AML-193 (cell line): Measurements from ENCODE around the gene MRPL9.
"Not testable (repeated sequence)": the region's sequence is repeated elsewhere in the genome, so short reads cannot be mapped to it uniquely, and the experiment has no call there.

Experiments
- DNase-seq, 2 experiments: peaks; one replicate each; lab custom pipeline; 2025; lab: John Stamatoyannopoulos, UW

Gene MRPL9

GRCh38 chr1:151783796-151784195, 20.5 kb upstream of the MRPL9 start:
- DNase-seq: no peak

- no peak for DNase-seq
Measured at GRCh38 chr1:151782741-151783140, 19.4 kb upstream of the MRPL9 start.

- not testable (repeated sequence) for DNase-seq
Measured at GRCh38 chr1:151782026-151782425, 18.7 kb upstream of the MRPL9 start.

GRCh38 chr1:151780736-151781135, 17.4 kb upstream of the MRPL9 start:
- DNase-seq: not testable (repeated sequence)

- DNase-seq: no peak
Measured at GRCh38 chr1:151779852-151780251, 16.6 kb upstream of the MRPL9 start.

GRCh38 chr1:151777317-151777716, 14.0 kb upstream of the MRPL9 start:
- no peak for DNase-seq

GRCh38 chr1:151776665-151777062, 13.4 kb upstream of the MRPL9 start:
- DNase-seq: no peak

GRCh38 chr1:151775894-151776664, 12.8 kb upstream of the MRPL9 start:
- no peak for DNase-seq

- DNase-seq: no peak
Measured at GRCh38 chr1:151774256-151774922, 11.1 kb upstream of the MRPL9 start.

GRCh38 chr1:151773702-151774101, 10.4 kb upstream of the MRPL9 start:
- no peak for DNase-seq

- not testable (repeated sequence) for DNase-seq
Measured at GRCh38 chr1:151769270-151769669, 6.0 kb upstream of the MRPL9 start.

- peak; percentile 30 to 48 for DNase-seq
Measured at GRCh38 chr1:151768351-151769066, 5.2 kb upstream of the MRPL9 start.

- DNase-seq: no peak
Measured at GRCh38 chr1:151763990-151764389, 694 bp upstream of the MRPL9 start.

- DNase-seq: no peak
Measured at GRCh38 chr1:151760597-151761385, 2.5 kb downstream of the MRPL9 start.

GRCh38 chr1:151759241-151759640, 4.1 kb downstream of the MRPL9 start:
- no peak for DNase-seq

GRCh38 chr1:151756291-151756690, 7.0 kb downstream of the MRPL9 start:
- no peak for DNase-seq

- no peak for DNase-seq
Measured at GRCh38 chr1:151741516-151741915, 21.8 kb downstream of the MRPL9 start.

- DNase-seq: no peak
Measured at GRCh38 chr1:151739590-151740355, 23.5 kb downstream of the MRPL9 start.

- DNase-seq: no peak
Measured at GRCh38 chr1:151737479-151737878, 25.8 kb downstream of the MRPL9 start.

GRCh38 chr1:151737026-151737425, 26.3 kb downstream of the MRPL9 start:
- no peak for DNase-seq

GRCh38 chr1:151733995-151734394, 29.3 kb downstream of the MRPL9 start:
- DNase-seq: not testable (repeated sequence)
